Spleen (tissue), 11 donors: ENCODE measurements around the gene OGG1. TPM values are rescaled to one million over a fixed set of nuclear protein-coding genes. Genes with fewer than 3 reads are reported as not detected.

Experiments
- DNase-seq: peaks from one replicate; pipeline ENCODE4 v3.0.0-alpha.2; 2020
- H3K27ac ChIP-seq, 8 donors: fragments of 200-600 bp; sonication (generic) in 7 of 8; 1 replicate in 4 of 8; 2 replicates in 4 of 8; pipeline versions ENCODE4 v1.5.0 to v1.8.0; 2016 to 2021; ENCODE audit warnings: inconsistent platforms in 4 of 8, mild to moderate bottlenecking in 4 of 8, moderate library complexity in 1 of 8
- H3K27me3 ChIP-seq, 7 donors: fragments of 200-600 bp; sonication (generic) in 6 of 7; replicated peaks in 1 of 7; 1 replicate in 4 of 7; 2 replicates in 3 of 7; pipeline versions ENCODE4 v1.5.0 to v1.8.0; 2016 to 2021; ENCODE audit warnings: inconsistent platforms in 3 of 7, mild to moderate bottlenecking in 1 of 7
- H3K36me3 ChIP-seq, 6 donors: fragments of 200-600 bp; sonication (generic) in 5 of 6; 1 replicate in 4 of 6; 2 replicates in 2 of 6; pipeline versions ENCODE4 v1.5.0 to v1.8.0; 2016 to 2021; ENCODE audit warnings: inconsistent platforms in 2 of 6
- H3K4me1 ChIP-seq, 6 donors: fragments of 200-600 bp; sonication (generic) in 5 of 6; 1 replicate in 3 of 6; 2 replicates in 3 of 6; pipeline versions ENCODE4 v1.5.0 to v1.8.0; 2016 to 2021; ENCODE audit warnings: inconsistent platforms in 3 of 6
- H3K4me3 ChIP-seq, 8 donors: fragments of 200-600 bp; sonication (generic) in 7 of 8; 1 replicate in 4 of 8; 2 replicates in 4 of 8; pipeline versions ENCODE4 v1.5.0 to v1.8.0; 2016 to 2021; ENCODE audit warnings: inconsistent platforms in 4 of 8, mild to moderate bottlenecking in 4 of 8, moderate library complexity in 2 of 8
- H3K9me3 ChIP-seq, 8 donors: fragments of 200-600 bp; sonication (generic) in 7 of 8; 1 replicate in 4 of 8; 2 replicates in 4 of 8; pipeline versions ENCODE4 v1.5.0 to v1.8.0; 2016 to 2021; ENCODE audit warnings: inconsistent platforms in 4 of 8
- POLR2A ChIP-seq, 3 donors: fragments of 450-650 bp; IDR thresholded peaks; one replicate each; pipeline ENCODE4 v1.5.1; 2017; ENCODE audit warnings: antibody characterized with exemption in 3 of 3, mild to moderate bottlenecking in 1 of 3
- POLR2AphosphoS5 ChIP-seq, 3 donors: sonication (generic); formaldehyde crosslinking; IDR thresholded peaks; one replicate each; pipeline ENCODE4 v1.5.1; 2017; ENCODE audit warnings: antibody characterized with exemption in 3 of 3
- WGBS, 5 donors: extraction: QIAGEN DNeasy Blood & Tissue Kit in 3 of 5; methylation state at CpG; one replicate each; pipeline versions ENCODE4 v1.1.5 to v1.1.7; 2013 to 2018; 5-methylcytosine and 5-hydroxymethylcytosine counted together
- intact Hi-C: fragments of 100-400 bp; cut with DNase I; formaldehyde crosslinking; loops from one replicate; pipeline ENCODE4 v1.15.0; 2023; ENCODE audit warnings: low total_unique reads
- polyA plus RNA-seq, 3 donors: library from polyadenylated mRNA; stranded (reverse); fragments of 200-250 nt; gene quantifications; one replicate each; pipeline ENCODE4 v1.2.1, GENCODE V29; 2013
- total RNA-seq, 7 donors: library from RNA; depleted of rRNA in 3 of 7; stranded (reverse); fragments of >200 nt in 3 of 7; fragmentation: NEBNext Ultra II Directional in 4 of 7; extraction: Animal tissue kit (Norgen Biotek cat#: 25700) in 4 of 7; gene quantifications; one replicate each; pipeline versions ENCODE4 v1.1.0 to v1.2.1, GENCODE V29; 2016 to 2021
- TF ChIP-seq, protein P1 (sequence below), 11 experiments: fragments of 200-600 bp in 7 of 11; fragments of 450-650 bp in 4 of 11; sonication (generic) in 4 of 11; IDR thresholded peaks in 8 of 11; conservative IDR thresholded peaks in 3 of 11; 1 replicate in 7 of 11; 2 replicates in 4 of 11; pipeline versions ENCODE4 v1.4.0 to v1.8.0; 2016 to 2021; ENCODE audit warnings: antibody characterized with exemption in 11 of 11, inconsistent platforms in 4 of 11, mild to moderate bottlenecking in 1 of 11
- donor health status: healthy with polysubstance abuse.
- donor health status: DM: no; HTN: no; CAD: no; lungs with moderate emphysema.
- donor health status: DM: no; HTN: no; CAD: no.
- donor health status: Bipolar disorder and iron deficiency.
- donor health status: healthy.
- donor health status: DM: no; HTN: no; CAD: no.
- donor health status: DM: yes; HTN: yes; CAD: no.

The OGG1 gene
- total and polyA plus RNA-seq, 10 donors, result 9.3 to 34.5 (median 26.7) TPM

DNA sequence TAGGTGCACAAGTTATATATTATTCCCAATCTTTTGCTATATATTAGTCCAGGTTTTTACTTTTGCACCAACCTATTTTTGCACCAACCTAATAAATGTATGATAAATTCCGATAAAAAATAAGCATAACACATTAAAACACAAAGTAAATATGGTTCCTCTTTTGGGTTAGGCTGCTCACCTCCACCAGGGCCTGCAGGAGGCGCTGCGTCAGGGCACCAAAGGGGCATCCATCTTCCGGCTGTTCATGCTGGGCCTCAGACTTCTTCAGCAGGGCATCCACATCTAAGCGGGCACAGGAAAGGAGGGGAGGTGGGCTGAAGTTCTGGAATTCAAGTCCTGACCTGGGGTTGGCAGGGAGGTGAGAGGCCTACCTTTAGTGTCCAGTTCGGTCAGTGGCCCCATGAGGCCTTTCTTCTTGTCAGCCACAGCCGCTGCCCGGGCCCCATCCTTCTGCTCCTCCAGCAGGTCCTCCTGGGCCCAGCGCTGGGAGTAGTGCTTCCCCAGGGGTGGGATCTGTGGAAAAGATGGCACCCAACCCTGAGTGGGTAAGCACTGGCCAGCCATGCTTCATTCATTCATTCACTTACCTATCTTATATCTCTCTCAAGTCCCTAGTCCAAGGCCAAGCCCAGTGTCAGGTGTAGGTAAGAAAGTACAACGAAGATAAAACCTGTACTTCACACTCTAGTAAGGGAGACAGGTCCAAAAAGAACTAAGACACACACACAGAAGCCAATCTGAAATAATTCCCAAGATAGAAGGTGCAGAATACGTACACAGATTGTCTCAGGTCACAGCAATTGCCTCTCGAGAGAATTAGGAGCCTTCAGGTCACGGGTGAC is 37.3 kb downstream of the OGG1 start:
- H3K9me3 ChIP-seq, result no peaks in the 10 kb centered on the region
- DNase-seq, result no peak
- WGBS, 5 donors, result 87 to 93% (median 90%) methylated on average over 13 of the region's 13 CpGs
- peaks cover 12 to 43% (median 29%) of the 10 kb centered on the region in 6 donors for H3K4me1 ChIP-seq
- peak overlapping the region in 1 of 8 donors; percentile 1 for H3K27ac ChIP-seq
- H3K4me3 ChIP-seq, result no peak overlapping the region
- H3K27me3 ChIP-seq, result no peaks in the 10 kb centered on the region
- intact Hi-C loops, result no loop called here
- TF ChIP-seq POLR2A (IDR thresholded peaks at IDR 0.05) (no peak), POLR2AphosphoS5 (IDR thresholded peaks at IDR 0.05) (peak in 2 of 3 donors; percentile 5 to 12)
- TF ChIP-seq, protein P1, sequence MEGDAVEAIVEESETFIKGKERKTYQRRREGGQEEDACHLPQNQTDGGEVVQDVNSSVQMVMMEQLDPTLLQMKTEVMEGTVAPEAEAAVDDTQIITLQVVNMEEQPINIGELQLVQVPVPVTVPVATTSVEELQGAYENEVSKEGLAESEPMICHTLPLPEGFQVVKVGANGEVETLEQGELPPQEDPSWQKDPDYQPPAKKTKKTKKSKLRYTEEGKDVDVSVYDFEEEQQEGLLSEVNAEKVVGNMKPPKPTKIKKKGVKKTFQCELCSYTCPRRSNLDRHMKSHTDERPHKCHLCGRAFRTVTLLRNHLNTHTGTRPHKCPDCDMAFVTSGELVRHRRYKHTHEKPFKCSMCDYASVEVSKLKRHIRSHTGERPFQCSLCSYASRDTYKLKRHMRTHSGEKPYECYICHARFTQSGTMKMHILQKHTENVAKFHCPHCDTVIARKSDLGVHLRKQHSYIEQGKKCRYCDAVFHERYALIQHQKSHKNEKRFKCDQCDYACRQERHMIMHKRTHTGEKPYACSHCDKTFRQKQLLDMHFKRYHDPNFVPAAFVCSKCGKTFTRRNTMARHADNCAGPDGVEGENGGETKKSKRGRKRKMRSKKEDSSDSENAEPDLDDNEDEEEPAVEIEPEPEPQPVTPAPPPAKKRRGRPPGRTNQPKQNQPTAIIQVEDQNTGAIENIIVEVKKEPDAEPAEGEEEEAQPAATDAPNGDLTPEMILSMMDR (IDR thresholded peaks at IDR 0.05 in 8 of 11, conservative IDR thresholded peaks at IDR 0.05 in 3 of 11), result peak in 2 of 11 experiments; percentile 30 to 46
- peaks cover 0 to 91% (median 77%) of the 10 kb centered on the region in 6 donors for H3K36me3 ChIP-seq

DNA sequence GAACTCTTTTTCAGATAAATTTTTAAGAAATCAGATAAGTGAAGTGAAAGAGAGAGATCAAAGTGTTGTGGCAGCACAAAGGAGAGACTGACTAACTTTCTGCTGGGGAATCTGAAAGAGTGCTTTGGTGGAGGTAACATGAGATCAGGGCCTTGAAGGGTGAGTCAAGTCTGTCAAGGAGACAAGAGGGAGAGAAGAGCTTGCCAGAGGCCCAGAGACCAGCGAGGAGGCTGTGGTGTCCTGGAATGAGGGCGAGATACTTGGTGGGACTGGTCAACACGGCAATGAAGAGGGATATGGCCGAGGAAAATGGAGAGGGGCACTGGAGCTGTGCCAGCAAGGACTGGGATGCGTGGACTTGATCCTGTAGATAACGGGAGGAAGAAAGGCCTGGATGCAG is 38.0 kb downstream of the OGG1 start:
- no peaks in the 10 kb centered on the region for H3K27me3 ChIP-seq
- H3K4me3 ChIP-seq, result no peak overlapping the region
- H3K4me1 ChIP-seq, result peaks cover 7 to 39% (median 24%) of the 10 kb centered on the region in 6 donors
- no peaks in the 10 kb centered on the region for H3K9me3 ChIP-seq
- peaks cover 0 to 85% (median 71%) of the 10 kb centered on the region in 6 donors for H3K36me3 ChIP-seq
- intact Hi-C loops, result no loop called here
- peak overlapping the region in 1 of 8 donors; percentile 1 for H3K27ac ChIP-seq
- TF ChIP-seq POLR2AphosphoS5 (IDR thresholded peaks at IDR 0.05) (no peak), POLR2A (IDR thresholded peaks at IDR 0.05) (no peak)
- TF ChIP-seq, protein P1 (IDR thresholded peaks at IDR 0.05 in 8 of 11, conservative IDR thresholded peaks at IDR 0.05 in 3 of 11), result no peak
- no peak for DNase-seq
- WGBS, 5 donors, result 81 to 91% (median 87%) methylated on average over 6 of the region's 6 CpGs

DNA sequence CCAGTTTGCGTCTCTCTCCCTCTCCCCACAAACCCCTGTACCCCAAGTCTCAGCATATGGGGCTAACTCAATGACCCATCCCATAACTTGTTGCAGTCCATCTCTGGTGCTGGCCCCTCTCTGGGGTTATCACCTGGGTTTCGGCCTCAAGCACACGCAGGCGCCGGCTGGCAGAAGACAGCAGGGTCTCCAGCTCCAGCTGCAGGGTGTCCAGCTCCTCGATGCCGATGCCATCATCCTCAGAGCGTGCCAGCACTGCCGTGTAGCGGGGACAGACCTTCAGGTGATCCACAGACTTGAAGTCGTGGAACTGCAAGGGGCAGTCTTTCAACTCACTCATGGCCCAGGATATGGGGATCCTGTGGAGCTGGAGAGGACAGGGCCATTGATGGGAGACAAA is 41.4 kb downstream of the OGG1 start:
- peak overlapping the region in 3 of 8 donors; percentile 68 to 95 (median 86) for H3K4me3 ChIP-seq
- intact Hi-C loops, result no loop called here

More for the DNA sequence above, 41.4 kb downstream of the OGG1 start:
- no peaks in the 10 kb centered on the region for H3K9me3 ChIP-seq
- TF ChIP-seq POLR2AphosphoS5 (IDR thresholded peaks at IDR 0.05) (no peak), POLR2A (IDR thresholded peaks at IDR 0.05) (no peak)
- TF ChIP-seq, protein P1 (IDR thresholded peaks at IDR 0.05 in 8 of 11, conservative IDR thresholded peaks at IDR 0.05 in 3 of 11), result no peak
- DNase-seq, result no peak
- H3K27me3 ChIP-seq, result no peaks in the 10 kb centered on the region
- peaks cover 30 to 62% (median 49%) of the 10 kb centered on the region in 6 donors for H3K4me1 ChIP-seq
- 92 to 96% (median 94%) methylated on average over 5 to 11 of the region's 11 CpGs for WGBS, 5 donors
- peaks cover 0 to 72% (median 44%) of the 10 kb centered on the region in 6 donors for H3K36me3 ChIP-seq
- H3K27ac ChIP-seq, result peak overlapping the region in 7 of 8 donors; percentile 96 to 99 (median 98)
